Stimulated activated CD4-positive, alpha-beta T cell treated with anti-CD3 and anti-CD28 coated beads, Interleukin-12 subunit alpha, Interleukin-12 subunit beta, amount 100 ng/mL, for 48 hours (primary cell): Measurements from ENCODE around the gene CEBPA.

Source experiments
- DNase-seq, 3 donors: peaks; one replicate each; pipeline ENCODE4 v3.0.0-alpha.2; 2020; ENCODE audit warnings: low read depth in 2 of 3, low spot score in 1 of 3

The CEBPA gene

DNA sequence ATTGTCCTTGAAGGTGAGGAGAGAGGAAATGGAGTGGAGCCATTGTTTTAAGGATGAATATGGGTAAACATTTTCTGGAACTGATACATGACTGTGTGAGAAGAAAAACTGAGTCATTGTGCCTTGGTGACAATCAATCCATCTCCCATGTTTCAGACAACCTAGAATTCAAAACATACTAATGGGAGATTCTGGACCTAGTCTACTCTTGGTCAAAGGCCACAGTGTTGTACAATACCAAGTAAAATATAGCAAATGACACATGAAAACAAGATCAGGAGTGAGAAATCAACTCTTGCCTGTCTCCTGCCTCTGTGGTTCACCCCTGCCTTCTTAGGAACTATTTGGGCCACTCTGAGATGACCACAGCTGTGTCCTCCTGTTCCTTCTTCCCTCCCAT lies 13.1 kb downstream of the CEBPA start:
- no peak for DNase-seq

DNA sequence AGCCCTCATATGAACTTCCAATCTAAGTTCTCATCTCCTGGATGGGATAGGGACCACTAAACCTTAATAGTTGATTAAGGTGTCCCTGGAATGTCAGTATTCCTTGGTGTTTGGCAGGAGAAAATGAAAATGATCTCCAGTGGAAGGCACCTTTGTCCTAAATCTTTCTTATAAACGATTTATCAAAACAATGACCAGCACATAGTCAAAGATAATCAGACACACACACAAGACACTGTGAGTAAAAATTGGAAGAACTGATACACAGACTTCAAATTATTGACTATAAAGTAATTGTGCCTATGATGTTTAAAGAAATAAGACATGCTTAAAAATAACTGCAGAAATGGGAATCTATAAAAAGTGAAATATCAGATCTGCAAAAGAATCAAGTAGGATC lies 13.7 kb downstream of the CEBPA start:
- DNase-seq, result no peak

DNA sequence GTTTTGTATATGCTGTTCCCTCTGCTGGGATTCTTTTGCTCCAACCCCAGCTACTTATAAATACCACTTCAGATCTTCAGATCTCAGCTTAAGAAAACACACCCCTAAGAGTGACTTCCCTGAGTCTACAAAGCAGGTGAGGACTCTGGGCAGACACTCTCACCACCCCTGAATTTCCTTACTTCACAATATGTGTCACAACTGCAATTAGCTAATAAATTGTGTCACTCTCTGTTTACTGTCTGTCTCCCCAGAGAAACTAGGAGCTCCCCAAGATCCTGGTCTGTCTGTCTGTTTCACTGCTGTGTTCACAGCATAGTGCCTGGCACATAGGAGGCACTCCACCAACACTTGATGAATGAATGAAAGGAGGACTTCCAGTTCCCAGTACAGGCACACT lies 14.4 kb downstream of the CEBPA start:
- no peak for DNase-seq

DNA sequence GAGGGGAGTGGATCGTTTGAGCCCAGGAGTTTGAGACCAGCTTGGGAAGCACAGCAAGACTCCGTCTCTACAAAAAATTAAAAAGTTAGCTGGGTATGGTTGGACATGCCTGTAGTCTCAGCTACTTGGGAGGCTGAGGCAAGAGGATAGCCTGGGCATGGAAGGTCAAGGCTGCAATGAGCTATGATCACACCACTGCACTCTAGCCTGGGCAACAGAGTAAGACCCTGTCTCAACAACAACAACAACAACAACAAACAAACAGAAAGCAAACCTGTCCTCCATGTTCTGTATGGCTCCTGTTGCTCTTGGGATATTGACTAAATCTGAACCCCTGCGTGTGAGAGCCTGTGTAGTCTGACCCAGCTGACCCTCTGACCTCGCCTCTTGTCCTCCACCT lies 14.9 kb downstream of the CEBPA start:
- DNase-seq, result no peak

DNA sequence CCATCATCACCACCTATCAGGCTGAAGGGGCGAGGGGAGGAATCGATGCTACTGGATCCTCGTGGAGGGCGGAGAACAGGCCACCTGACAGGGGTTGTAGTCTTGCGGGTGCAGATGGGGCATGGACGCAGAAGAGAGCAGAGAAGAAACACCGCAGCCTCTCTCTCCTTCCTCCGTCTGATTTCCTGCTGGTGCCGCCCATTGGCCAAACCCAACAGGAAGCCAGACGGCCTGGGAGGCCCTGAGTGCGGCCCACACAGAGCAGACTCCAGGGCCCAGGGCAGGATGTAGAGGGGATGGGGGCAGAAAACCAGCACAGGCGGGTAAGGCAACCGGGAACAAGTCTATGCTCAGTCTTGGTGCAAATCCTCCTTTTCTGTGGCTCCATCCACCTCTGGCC lies 15.4 kb downstream of the CEBPA start:
- no peak for DNase-seq

DNA sequence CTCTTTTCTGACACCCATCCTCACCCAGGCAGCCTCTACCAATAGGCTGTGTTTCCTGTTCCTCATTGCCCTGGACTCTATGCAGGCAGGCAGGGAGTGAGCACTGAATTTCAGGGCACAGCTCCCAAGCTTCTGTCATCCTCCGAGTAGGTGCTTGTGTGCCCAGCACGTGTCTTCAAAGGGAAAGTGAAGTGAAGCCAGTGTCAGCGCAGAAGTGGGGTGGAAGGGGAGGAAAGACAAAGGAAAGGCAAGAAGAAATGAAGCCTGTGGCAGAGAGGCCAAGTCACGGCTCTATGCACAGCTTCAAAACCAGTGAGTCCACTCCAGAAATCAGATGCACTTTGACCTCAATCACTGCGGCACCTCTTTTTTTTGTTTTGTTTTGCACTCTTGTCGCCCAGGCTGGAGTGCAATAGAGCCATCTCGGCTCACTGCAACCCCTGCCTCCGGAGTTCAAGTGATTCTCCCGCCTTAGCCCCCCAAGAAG lies 16.9 kb downstream of the CEBPA start:
- no peak for DNase-seq

DNA sequence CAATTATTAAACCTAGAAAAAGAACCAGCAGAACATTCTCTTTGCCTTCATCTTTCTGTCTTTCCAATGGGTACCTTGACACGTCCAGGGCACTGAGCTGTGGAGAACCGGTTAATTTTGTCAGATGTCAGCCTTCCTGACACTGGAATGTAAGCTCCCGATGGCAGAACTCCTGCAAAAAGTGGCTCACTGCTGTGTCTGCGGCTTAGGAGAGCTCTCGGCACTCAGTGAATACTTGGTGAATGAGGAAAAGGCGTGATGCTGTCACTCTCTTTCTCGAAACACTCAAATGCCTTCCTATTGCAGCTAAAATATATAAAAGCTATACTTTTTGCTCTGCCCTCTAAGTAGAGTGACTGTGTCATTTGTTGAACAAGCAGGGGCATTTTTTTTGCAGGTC lies 17.6 kb downstream of the CEBPA start:
- DNase-seq, result no peak

DNA sequence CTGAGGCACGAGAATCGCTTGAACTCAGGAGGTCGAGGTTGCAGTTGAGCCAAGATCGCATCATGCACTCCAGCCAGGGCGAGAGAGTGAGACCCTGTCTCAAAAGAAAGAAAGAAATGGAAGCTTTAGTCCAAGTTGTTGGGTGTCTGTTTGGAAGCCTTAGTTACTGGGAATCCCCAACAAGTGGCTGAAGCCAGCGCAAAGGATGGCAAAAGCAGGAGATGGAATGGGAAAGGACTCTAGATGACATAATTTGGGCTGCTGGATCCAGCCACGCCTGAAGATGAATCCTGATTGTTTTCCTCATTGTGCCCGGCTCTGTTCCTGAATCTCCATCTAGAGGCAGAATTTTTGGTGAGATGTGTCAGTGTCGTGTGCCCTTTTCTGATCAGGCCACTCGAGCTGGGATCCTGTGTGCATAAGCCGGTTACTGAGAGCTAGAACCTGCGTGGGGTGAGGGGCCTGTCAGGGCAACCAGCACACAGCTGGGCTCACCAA lies 18.1 kb downstream of the CEBPA start:
- DNase-seq, result no peak

DNA sequence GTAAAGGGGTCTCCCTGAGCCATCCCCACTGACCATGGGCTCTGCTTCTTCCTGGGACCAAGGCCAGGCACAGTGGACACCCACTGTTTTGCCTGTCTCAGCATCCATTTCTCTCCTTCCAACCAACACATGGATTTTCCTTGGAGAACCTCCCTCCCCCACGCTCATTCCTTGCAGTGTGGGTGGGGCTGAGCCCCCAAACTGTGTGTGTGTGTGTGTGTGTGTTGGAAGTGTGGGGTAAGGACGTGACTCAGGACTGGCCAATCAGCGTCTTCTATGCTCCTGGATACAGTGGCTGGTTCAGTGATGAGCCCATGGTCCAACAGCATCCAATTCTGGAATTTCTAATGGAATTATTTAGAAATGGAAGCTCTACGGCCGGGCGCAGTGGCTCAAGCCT lies 18.7 kb downstream of the CEBPA start:
- no peak for DNase-seq

DNA sequence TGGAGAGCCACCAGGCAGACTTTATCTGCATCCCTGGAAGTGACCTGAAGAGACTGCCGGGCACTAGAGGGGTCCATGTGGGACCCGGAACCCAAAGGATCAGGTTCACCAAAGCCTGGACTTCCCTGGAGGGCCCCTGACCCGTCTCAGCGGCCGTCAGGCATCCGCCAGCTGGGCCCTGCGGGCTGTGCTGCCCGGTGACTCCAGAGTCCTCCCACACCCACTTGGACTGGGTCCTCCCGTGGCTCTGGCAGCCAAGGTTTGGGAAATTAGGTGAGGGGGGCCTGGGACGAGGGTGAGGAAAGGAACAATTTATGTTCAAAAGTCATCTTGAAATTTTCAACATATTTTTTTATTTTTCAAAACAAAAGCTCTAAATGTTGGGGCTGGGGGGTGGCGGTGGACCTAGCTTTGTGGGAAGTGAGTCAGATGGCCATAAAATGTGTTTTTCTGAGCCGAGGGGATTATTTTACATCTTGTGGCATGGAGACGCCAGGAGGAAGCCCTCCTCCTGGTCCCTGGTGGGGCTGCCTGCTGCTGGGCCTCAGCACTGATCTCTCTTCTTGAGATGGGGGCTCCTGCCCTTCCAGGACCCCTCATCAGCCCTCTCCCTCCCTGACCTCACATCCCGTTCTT lies 20.2 kb downstream of the CEBPA start:
- DNase-seq, result no peak

DNA sequence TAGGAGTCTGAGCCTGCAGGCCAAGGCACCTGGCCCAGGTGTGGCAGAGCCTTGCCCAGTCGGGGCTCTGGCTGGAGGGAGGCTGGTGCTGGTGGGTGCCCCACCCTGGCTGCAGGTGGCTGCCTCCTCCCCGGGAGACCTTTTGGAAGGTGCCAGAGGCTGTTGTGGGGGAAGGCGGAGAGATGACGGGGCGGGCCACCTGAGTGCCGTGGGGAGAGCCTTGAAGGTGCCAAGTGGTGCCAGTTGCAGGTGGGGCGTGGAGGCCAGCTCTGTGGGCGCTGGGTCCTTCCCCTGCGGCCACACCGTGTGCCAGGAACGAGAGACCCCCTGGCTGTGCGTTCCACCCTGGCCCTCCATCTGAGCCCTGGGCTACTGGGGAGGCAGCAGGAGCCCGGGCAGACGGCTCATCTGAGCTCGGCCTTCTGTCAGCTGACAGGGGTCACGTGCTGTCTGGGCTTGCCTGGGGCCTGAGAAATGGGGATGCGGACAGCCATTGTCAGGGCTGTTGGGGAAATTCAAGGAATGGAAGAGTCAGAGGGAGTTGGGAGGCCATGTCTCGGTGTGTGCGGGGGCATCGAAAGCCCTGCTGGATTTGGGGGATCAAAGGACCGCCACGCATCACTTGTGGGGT lies 20.9 kb downstream of the CEBPA start:
- no peak for DNase-seq

DNA sequence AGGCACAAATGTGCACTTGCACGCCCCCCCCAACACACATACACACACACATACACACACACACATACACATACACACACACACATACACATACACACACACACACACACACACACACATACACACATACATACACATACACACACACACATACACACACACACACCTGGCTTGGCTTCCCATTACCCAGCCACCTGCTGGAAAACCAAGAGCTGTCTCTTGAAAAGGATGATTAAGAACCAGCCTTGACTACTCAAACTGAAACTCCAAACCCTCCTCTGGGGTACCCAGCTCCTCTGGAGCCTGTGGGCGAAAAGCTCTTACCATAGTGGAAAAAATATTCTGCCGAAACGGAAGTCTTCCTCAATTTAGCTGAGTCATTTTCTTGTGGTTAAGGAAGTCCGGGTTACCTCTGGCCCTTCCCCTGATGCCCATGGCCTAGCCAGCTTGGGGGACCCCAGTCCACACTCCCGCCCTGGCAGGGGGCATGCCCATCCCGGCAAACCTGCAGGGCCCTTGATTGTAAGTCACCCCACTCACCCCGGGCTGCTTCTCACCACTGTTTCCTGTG lies 21.9 kb downstream of the CEBPA start:
- DNase-seq, result peak; percentile 36 to 50 (median 42)

DNA sequence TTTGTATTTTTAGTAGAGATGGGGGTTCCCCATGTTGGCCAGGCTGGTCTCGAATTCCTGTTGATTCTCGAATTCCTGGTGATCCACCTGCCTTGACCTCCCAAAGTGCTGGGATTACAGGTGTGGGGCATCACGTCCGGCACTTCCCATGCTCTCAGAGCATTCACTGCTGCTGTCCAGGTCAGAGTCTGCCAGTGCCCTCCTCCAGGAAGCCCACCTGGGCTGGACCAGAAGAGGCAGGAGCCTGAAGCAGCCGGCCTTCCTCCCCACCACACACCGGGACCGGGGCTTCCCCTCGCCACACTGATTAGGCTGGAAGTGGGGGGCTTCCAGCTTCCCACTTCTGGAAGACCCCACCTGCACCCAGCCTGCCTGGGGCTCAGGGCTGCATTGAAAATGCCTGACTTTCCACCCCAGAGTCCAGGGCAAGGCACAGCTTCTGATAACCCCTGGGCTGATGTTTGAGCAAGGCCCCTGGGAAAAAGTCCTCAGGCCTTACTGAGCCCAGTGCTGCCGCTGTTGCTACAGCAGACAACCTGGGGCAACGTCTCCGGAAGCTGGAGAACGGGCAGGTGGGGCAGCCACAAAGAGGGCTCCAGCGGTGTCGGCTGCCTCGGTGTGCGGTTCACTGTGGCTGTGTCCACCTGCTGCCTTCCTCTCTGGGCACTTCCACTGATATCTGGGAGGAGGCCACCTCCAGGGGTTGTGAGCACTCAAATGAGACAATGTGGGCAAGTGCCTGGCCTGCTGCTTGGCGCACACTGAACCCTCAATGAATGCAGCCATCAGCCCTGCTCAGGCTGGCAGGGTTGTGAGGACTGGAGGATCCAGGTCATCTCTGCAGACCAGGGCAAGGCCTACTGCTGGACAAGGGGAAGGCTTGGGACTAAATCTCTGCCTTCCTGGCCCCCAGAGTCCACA lies 22.6 kb downstream of the CEBPA start:
- no peak for DNase-seq

DNA sequence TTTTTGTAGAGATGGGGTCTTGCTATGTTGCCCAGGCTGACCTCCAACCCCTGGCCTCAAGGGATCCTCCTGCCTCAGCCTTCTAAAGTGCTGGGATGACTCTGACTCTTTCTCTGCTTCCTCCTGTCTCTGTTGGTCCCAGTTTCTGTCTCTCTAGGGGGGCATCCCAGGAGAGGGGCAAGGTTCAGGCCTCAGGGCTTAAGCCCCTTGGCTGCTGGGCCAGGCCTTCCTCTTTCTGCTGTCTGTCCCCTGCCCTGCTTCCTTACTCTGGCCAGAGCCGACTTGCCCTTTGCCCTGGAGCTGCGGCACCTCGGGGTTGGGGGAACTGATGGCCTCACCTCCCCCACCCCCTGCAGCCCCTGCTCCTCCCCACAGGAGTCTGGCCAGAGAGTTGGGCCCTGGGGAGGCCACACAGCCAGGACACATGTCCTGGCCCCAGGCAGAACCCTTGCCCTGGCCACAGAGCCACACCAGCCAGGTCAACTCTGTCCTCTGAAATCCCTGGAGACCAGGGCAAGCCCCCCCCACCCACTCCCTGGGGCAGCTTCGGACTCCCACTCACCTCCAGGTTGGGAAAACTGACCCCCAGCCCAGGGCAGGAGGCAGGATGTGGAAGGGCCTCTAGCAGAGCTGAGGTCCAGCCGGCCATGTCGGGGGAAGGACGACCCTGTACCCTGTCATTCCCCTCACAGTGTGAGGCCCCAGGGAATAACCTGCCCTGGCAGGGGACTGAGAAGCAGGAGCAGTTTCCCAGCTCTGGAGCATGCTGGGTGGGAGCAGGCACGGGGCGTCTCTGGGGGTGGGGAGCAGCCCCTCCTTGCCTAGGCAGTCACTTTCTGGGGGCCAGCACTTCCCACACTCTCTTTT lies 23.7 kb downstream of the CEBPA start:
- DNase-seq, result no peak

DNA sequence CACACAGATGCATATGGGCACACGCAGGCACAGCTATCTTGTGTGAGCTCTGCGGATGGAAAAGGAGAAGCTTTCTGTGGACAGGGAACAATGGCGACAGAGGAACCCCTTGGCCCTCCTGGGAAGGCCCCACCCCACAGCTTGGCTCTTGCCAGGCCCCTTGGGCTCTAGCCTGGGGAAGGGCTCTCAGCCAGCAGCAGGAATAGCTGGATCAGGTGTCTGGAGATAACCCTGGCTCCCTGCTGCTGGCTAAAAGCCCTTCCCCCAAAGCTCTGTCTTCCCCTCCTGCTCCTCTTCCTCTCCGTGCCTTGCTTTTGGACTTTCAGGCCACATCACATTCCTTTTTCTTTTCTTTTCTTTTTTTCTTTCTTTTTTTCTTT lies 24.3 kb downstream of the CEBPA start:
- DNase-seq, result no peak

DNA sequence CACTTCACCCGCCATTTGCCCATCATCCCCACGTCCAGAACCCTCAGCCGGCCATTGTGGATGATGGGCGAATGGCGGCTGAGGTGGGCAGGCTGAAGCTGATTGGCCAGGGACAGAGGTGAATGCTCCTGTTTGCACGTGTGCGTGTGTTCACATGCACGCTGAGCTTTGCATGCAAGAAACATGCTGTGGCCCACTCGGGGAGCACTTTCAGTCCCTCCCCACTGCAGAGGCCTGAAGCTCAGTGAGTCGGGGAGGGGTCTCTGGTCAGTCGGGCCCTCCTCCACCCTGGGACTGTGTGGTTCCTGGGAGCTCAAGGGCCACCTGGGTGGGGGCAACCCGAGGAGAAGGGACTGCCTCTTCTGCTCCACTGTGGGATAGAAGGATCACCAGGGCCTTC lies 24.9 kb downstream of the CEBPA start:
- no peak for DNase-seq

DNA sequence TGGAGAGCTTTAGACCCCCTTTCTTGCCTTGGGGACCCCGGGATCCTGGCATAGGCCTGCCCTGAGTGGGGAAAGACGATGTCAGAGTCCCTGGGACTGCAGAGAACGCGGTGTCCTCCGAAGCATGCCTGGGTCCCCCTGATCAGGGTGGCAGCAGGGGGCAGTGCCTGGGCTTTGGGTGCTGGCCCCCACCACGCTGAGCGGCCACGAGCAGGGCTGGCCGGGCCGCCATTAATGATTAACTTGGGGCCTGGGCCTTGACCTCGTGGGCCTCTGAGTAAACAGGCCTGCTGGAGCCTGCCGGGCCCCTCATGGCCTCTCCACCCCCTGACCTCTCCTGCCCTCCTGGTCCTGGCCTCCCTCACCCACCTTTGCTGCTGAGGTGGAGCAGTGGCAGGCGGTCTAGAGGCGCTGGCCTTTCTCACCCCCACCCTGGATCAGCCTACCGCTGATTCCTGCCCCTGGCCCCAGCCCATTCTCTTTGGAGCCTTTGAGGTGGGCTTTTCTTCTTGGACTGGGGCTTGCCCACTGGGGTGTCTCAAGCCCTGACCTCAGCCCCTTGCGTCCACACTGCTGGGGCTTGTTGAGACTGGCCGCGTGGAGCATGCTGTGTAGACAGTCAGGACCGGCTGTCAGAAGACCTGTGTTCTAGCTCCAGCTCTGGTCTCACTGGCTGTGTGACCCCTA lies 26.3 kb downstream of the CEBPA start:
- DNase-seq, result no peak

DNA sequence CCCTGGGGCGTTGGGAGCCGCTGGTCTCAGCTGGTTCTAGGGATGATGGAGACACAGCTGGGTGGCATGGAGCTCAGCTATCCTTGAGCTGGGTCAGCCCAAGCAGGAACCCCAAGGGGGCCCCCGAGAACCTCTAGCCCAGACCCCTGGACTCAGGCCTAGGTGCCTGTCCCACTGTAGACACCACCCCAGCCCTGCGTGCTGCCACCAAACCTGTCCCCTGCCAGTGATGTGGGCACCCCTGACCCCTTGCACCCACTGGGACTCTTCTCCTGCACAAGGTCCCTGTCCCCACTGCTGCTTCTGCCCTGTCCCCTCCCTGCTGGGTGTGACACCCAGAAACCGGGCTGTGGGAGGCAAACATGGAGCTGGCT lies 26.8 kb downstream of the CEBPA start:
- no peak for DNase-seq

DNA sequence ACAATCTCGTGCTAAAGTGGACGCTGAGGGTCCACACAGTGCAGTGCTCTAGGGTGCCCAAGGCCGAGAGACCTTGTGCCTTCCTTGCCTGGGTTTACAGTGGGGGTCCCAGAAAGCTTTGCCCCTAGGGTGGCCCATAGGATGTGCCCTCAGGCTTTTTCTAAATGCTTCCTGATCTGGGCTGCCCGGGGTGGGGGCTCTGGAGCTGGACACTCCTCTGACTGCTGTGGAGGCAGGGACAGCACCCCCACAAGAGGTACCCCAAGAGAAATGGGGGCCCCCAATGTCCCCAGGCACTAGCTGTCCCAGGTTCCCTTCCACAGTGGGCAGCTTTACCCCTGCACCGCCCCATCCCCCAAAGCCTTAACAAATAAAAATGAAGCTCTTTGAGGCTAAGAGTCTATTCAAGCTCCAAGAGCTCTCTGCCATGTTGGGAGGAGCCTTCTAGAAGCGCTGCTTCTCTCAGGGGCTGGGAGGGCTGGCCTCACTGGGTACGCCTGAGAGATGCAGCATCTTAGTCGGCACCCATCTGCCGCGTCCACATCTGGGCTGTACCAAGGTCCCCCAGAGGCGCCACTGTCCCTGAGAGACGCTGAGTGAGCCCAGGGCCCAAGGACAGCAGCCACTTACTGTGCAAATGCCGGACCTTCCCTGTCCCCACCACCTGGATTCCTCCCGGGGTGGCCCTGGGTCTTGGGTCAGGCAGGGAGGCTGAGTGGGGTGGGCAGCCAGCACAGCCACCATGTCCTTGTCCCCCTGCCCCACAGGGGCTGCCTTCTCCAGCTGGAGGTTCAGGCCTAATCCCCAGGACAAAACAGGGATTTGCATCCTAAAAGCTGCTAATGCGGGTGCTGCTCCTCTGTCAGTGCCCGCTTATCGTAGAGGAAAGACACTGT lies 27.4 kb downstream of the CEBPA start:
- no peak for DNase-seq
